Liver (tissue), 9 donors: Measurements from ENCODE around the gene VSX2. TPM values are rescaled to one million over a fixed set of nuclear protein-coding genes. Genes with fewer than 3 reads are reported as not detected.

Source experiments
- DNase-seq: peaks from one replicate; pipeline ENCODE4 v3.0.0-alpha.2; 2017; ENCODE audit warnings: low spot score
- H3K27ac ChIP-seq, 2 donors: one replicate each; pipeline ENCODE4 v1.7.0; 2013; ENCODE audit warnings: inconsistent platforms in 2 of 2, low read length in 2 of 2, control low read depth in 1 of 2, low read depth in 1 of 2, mild to moderate bottlenecking in 1 of 2
- H3K27me3 ChIP-seq, 4 donors: one replicate each; pipeline versions ENCODE4 v1.6.1 to v1.7.0; 2013; ENCODE audit warnings: low read length in 3 of 4, inconsistent platforms in 1 of 4, mild to moderate bottlenecking in 1 of 4, moderate library complexity in 1 of 4; ENCODE audit not compliant: control insufficient read depth in 4 of 4, insufficient read depth in 4 of 4
- H3K36me3 ChIP-seq, 4 donors: one replicate each; pipeline versions ENCODE4 v1.6.1 to v1.7.0; 2013; ENCODE audit warnings: low read length in 3 of 4, mild to moderate bottlenecking in 3 of 4, low read depth in 1 of 4, moderate library complexity in 1 of 4; ENCODE audit not compliant: control insufficient read depth in 4 of 4, insufficient read depth in 3 of 4
- H3K4me1 ChIP-seq, 4 donors: one replicate each; pipeline versions ENCODE4 v1.6.1 to v1.7.0; 2013; ENCODE audit warnings: low read length in 3 of 4, mild to moderate bottlenecking in 3 of 4, moderate library complexity in 1 of 4; ENCODE audit not compliant: control insufficient read depth in 4 of 4, insufficient read depth in 4 of 4
- H3K4me3 ChIP-seq, 3 donors: one replicate each; pipeline versions ENCODE4 v1.6.1 to v1.7.0; 2013; ENCODE audit warnings: low read length in 3 of 3, control low read depth in 1 of 3, low read depth in 1 of 3, mild to moderate bottlenecking in 1 of 3
- H3K9ac ChIP-seq, 2 donors: one replicate each; pipeline ENCODE4 v1.7.0; 2013; ENCODE audit warnings: low read length in 2 of 2, mild to moderate bottlenecking in 2 of 2, moderate library complexity in 2 of 2, control low read depth in 1 of 2, low read depth in 1 of 2
- H3K9me3 ChIP-seq, 4 donors: one replicate each; pipeline versions ENCODE4 v1.6.1 to v1.7.0; 2013; ENCODE audit warnings: low read length in 3 of 4; ENCODE audit not compliant: control insufficient read depth in 4 of 4
- CTCF ChIP-seq: fragments of 150-350 bp; IDR thresholded peaks from 2 replicates; pipeline ENCODE4 v1.5.1; 2017; ENCODE audit warnings: improper control_type of control experiment, low read depth, low read length; ENCODE audit not compliant: missing input control
- EGR1 ChIP-seq, 2 donors: IDR thresholded peaks; 2 replicates each; pipeline ENCODE4 v1.6.1; 2016 to 2018; ENCODE audit warnings: antibody characterized with exemption in 2 of 2, low read depth in 2 of 2
- FOXA1 ChIP-seq: IDR thresholded peaks from 2 replicates; pipeline ENCODE4 v1.6.1; 2016; ENCODE audit warnings: antibody characterized with exemption
- FOXA2 ChIP-seq: IDR thresholded peaks from 2 replicates; pipeline ENCODE4 v1.6.1; 2016; ENCODE audit warnings: antibody characterized with exemption
- GABPA ChIP-seq, 2 donors: IDR thresholded peaks in 1 of 2; conservative IDR thresholded peaks in 1 of 2; 2 replicates each; pipeline ENCODE4 v1.6.1; 2016; ENCODE audit warnings: antibody characterized with exemption in 2 of 2, mild to moderate bottlenecking in 1 of 2, moderate library complexity in 1 of 2
- HNF4A ChIP-seq, 2 donors: conservative IDR thresholded peaks; 2 replicates each; pipeline ENCODE4 v1.6.1; 2016; ENCODE audit warnings: antibody characterized with exemption in 2 of 2, mild to moderate bottlenecking in 2 of 2
- HNF4G ChIP-seq: IDR thresholded peaks from 2 replicates; pipeline ENCODE4 v1.6.1; 2016; ENCODE audit warnings: antibody characterized with exemption
- JUND ChIP-seq, 2 donors: IDR thresholded peaks; 2 replicates each; pipeline ENCODE4 v1.6.1; 2016; ENCODE audit warnings: antibody characterized with exemption in 2 of 2
- MAX ChIP-seq: IDR thresholded peaks from 2 replicates; pipeline ENCODE4 v1.6.1; 2016; ENCODE audit warnings: antibody characterized with exemption
- NR2F2 ChIP-seq: IDR thresholded peaks from 2 replicates; pipeline ENCODE4 v1.6.1; 2016; ENCODE audit warnings: antibody characterized with exemption
- RAD21 ChIP-seq, 2 donors: IDR thresholded peaks; 2 replicates each; pipeline ENCODE4 v1.6.1; 2016; ENCODE audit warnings: antibody characterized with exemption in 2 of 2, mild to moderate bottlenecking in 2 of 2
- RXRA ChIP-seq, 2 donors: IDR thresholded peaks; 2 replicates each; pipeline ENCODE4 v1.6.1; 2017 to 2018; ENCODE audit warnings: antibody characterized with exemption in 2 of 2, mild to moderate bottlenecking in 1 of 2
- SP1 ChIP-seq: IDR thresholded peaks from 2 replicates; pipeline ENCODE4 v1.6.1; 2018; ENCODE audit warnings: antibody characterized with exemption, mild to moderate bottlenecking
- YY1 ChIP-seq: IDR thresholded peaks from 2 replicates; pipeline ENCODE4 v1.6.1; 2016; ENCODE audit warnings: antibody characterized with exemption, mild to moderate bottlenecking
- WGBS: extraction: QIAGEN DNeasy Blood & Tissue Kit; methylation state at CpG from one replicate; pipeline ENCODE4 v1.1.7; 2013; 5-methylcytosine and 5-hydroxymethylcytosine counted together
- polyA plus RNA-seq, 2 donors: library from polyadenylated mRNA; stranded (reverse) in 1 of 2; unstranded in 1 of 2; fragments of 200-250 nt in 1 of 2; fragments of >200 nt in 1 of 2; fragmentation: Nextera tagmentation in 1 of 2; extraction: Ambion mirVana in 1 of 2; gene quantifications; one replicate each; pipeline versions ENCODE4 v1.2.1 to v1.2.3, GENCODE V29; 2013 to 2015
- total RNA-seq, 2 donors: library from RNA; depleted of rRNA; stranded (reverse); fragments of >200 nt; gene quantifications; one replicate each; pipeline ENCODE4 v1.2.3, GENCODE V29; 2014
- TF ChIP-seq, protein P1 (sequence below): IDR thresholded peaks from 2 replicates; pipeline ENCODE4 v1.6.1; 2016; ENCODE audit warnings: antibody characterized with exemption
- TF ChIP-seq, protein P2 (sequence below): IDR thresholded peaks from 2 replicates; pipeline ENCODE4 v1.6.1; 2016; ENCODE audit warnings: antibody characterized with exemption, mild to moderate bottlenecking
- TF ChIP-seq, protein P3 (sequence below): IDR thresholded peaks from 2 replicates; pipeline ENCODE4 v1.6.1; 2016; ENCODE audit warnings: antibody characterized with exemption
- donor health status: healthy.
- donor health status: healthy.
- donor health status: healthy.
- donor health status: healthy.
- donor health status: healthy.

VSX2 gene
- total and polyA plus RNA-seq, 4 donors = not detected

- H3K4me1 ChIP-seq = peaks cover 0 to 12% (median 4%) of the 10 kb centered on the region in 4 donors
- no peaks in the 10 kb centered on the region for H3K27me3 ChIP-seq
- H3K9me3 ChIP-seq = no peaks in the 10 kb centered on the region
- H3K36me3 ChIP-seq = no peaks in the 10 kb centered on the region
- no peak overlapping the region for H3K4me3 ChIP-seq
- 68% methylated on average over 3 of the region's 3 CpGs for WGBS
- no peak overlapping the region for H3K27ac ChIP-seq
- no peak for DNase-seq
- TF ChIP-seq MAX = no peak
- no peak for TF ChIP-seq GABPA (IDR thresholded peaks at IDR 0.05 in 1 of 2, conservative IDR thresholded peaks at IDR 0.05 in 1 of 2)
- no peak for TF ChIP-seq SP1
- no peak for TF ChIP-seq RAD21 (IDR thresholded peaks at IDR 0.05)
- no peak for TF ChIP-seq JUND (IDR thresholded peaks at IDR 0.05)
- no peak for TF ChIP-seq CTCF
- no peak for TF ChIP-seq YY1
- TF ChIP-seq, protein P1, sequence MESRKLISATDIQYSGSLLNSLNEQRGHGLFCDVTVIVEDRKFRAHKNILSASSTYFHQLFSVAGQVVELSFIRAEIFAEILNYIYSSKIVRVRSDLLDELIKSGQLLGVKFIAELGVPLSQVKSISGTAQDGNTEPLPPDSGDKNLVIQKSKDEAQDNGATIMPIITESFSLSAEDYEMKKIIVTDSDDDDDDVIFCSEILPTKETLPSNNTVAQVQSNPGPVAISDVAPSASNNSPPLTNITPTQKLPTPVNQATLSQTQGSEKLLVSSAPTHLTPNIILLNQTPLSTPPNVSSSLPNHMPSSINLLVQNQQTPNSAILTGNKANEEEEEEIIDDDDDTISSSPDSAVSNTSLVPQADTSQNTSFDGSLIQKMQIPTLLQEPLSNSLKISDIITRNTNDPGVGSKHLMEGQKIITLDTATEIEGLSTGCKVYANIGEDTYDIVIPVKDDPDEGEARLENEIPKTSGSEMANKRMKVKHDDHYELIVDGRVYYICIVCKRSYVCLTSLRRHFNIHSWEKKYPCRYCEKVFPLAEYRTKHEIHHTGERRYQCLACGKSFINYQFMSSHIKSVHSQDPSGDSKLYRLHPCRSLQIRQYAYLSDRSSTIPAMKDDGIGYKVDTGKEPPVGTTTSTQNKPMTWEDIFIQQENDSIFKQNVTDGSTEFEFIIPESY = no peak
- TF ChIP-seq FOXA2 = no peak
- TF ChIP-seq HNF4G = no peak
- TF ChIP-seq RXRA (IDR thresholded peaks at IDR 0.05) = no peak
- TF ChIP-seq, protein P2, sequence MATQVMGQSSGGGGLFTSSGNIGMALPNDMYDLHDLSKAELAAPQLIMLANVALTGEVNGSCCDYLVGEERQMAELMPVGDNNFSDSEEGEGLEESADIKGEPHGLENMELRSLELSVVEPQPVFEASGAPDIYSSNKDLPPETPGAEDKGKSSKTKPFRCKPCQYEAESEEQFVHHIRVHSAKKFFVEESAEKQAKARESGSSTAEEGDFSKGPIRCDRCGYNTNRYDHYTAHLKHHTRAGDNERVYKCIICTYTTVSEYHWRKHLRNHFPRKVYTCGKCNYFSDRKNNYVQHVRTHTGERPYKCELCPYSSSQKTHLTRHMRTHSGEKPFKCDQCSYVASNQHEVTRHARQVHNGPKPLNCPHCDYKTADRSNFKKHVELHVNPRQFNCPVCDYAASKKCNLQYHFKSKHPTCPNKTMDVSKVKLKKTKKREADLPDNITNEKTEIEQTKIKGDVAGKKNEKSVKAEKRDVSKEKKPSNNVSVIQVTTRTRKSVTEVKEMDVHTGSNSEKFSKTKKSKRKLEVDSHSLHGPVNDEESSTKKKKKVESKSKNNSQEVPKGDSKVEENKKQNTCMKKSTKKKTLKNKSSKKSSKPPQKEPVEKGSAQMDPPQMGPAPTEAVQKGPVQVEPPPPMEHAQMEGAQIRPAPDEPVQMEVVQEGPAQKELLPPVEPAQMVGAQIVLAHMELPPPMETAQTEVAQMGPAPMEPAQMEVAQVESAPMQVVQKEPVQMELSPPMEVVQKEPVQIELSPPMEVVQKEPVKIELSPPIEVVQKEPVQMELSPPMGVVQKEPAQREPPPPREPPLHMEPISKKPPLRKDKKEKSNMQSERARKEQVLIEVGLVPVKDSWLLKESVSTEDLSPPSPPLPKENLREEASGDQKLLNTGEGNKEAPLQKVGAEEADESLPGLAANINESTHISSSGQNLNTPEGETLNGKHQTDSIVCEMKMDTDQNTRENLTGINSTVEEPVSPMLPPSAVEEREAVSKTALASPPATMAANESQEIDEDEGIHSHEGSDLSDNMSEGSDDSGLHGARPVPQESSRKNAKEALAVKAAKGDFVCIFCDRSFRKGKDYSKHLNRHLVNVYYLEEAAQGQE = no peak
- TF ChIP-seq, protein P3, sequence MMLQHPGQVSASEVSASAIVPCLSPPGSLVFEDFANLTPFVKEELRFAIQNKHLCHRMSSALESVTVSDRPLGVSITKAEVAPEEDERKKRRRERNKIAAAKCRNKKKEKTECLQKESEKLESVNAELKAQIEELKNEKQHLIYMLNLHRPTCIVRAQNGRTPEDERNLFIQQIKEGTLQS = no peak
- TF ChIP-seq HNF4A (conservative IDR thresholded peaks at IDR 0.05) = no peak
- no peak for TF ChIP-seq FOXA1
- TF ChIP-seq EGR1 (IDR thresholded peaks at IDR 0.05; ENCODE audit: low read depth in 2 of 2) = no peak
- TF ChIP-seq NR2F2 = no peak
- no peak overlapping the region for H3K9ac ChIP-seq
These were observed 19.5 kb downstream of the VSX2 start for GRCh38 chr14:74258764-74259035.

- no peak overlapping the region for H3K4me3 ChIP-seq
- H3K27me3 ChIP-seq = no peaks in the 10 kb centered on the region
- no peaks in the 10 kb centered on the region for H3K9me3 ChIP-seq
- H3K27ac ChIP-seq = no peak overlapping the region
- TF ChIP-seq CTCF = no peak
- TF ChIP-seq FOXA2 = no peak
- TF ChIP-seq GABPA (IDR thresholded peaks at IDR 0.05 in 1 of 2, conservative IDR thresholded peaks at IDR 0.05 in 1 of 2) = no peak
- TF ChIP-seq SP1 = no peak
- TF ChIP-seq HNF4G = no peak
- no peak for TF ChIP-seq RXRA (IDR thresholded peaks at IDR 0.05)
- TF ChIP-seq MAX = no peak
- TF ChIP-seq, protein P2 = no peak
- WGBS = 98% methylated on average over 12 of the region's 12 CpGs
- H3K36me3 ChIP-seq = no peaks in the 10 kb centered on the region
- no peak overlapping the region for H3K9ac ChIP-seq
- no peak for DNase-seq
- H3K4me1 ChIP-seq = peaks cover 0 to 12% (median 4%) of the 10 kb centered on the region in 4 donors
These were observed 20.3 kb downstream of the VSX2 start for GRCh38 chr14:74259513-74259912.
